Uterus (tissue), 2 donors: Measurements from ENCODE around the gene WRAP73.
"Not testable (repeated sequence)": the region's sequence is repeated elsewhere in the genome, so short reads cannot be mapped to it uniquely, and the experiment has no call there.

Experiments
- POLR2A ChIP-seq, 2 donors: fragments of 450-650 bp; IDR thresholded peaks; one replicate each; pipeline ENCODE4 v1.6.1; 2016; ENCODE audit warnings: antibody characterized with exemption in 2 of 2, mild to moderate bottlenecking in 1 of 2, moderate library complexity in 1 of 2
- TF ChIP-seq, protein P1 (sequence below), 4 experiments: fragments of 200-600 bp in 2 of 4; fragments of 450-650 bp in 2 of 4; sonication (generic) in 2 of 4; IDR thresholded peaks; one replicate each; pipeline ENCODE4 v1.5.1; 2016 to 2019; ENCODE audit warnings: antibody characterized with exemption in 4 of 4, mild to moderate bottlenecking in 2 of 4, moderate library complexity in 1 of 4

DNA sequence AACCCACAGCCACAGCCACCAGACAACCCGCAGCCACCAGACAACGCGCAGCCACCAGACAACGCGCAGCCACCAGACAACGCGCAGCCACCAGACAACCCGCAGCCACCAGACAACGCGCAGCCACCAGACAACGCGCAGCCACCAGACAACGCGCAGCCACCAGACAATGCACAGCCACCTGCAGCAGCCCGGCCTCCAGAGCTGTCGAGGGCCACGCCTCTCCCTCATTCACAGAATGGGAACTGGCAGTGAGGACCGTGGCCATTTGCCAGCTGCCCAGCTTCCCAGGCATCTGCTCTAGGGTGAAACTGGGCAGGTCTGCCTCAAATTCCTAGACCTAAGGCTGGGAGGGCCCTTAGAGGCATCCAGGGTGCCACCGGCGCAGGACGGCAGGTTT is 66.2 kb downstream of the WRAP73 start:
- TF ChIP-seq, protein P1, sequence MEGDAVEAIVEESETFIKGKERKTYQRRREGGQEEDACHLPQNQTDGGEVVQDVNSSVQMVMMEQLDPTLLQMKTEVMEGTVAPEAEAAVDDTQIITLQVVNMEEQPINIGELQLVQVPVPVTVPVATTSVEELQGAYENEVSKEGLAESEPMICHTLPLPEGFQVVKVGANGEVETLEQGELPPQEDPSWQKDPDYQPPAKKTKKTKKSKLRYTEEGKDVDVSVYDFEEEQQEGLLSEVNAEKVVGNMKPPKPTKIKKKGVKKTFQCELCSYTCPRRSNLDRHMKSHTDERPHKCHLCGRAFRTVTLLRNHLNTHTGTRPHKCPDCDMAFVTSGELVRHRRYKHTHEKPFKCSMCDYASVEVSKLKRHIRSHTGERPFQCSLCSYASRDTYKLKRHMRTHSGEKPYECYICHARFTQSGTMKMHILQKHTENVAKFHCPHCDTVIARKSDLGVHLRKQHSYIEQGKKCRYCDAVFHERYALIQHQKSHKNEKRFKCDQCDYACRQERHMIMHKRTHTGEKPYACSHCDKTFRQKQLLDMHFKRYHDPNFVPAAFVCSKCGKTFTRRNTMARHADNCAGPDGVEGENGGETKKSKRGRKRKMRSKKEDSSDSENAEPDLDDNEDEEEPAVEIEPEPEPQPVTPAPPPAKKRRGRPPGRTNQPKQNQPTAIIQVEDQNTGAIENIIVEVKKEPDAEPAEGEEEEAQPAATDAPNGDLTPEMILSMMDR (IDR thresholded peaks at IDR 0.05), result not testable (repeated sequence)
- not testable (repeated sequence) for TF ChIP-seq POLR2A (IDR thresholded peaks at IDR 0.05)
